HepG2 (cell line): Measurements from ENCODE around the gene FKBP14. TPM values are rescaled to one million over a fixed set of nuclear protein-coding genes. Genes with fewer than 3 reads are reported as not detected.

Experiments used
- AHR ChIP-seq: IDR thresholded peaks from 2 replicates; pipeline ENCODE4 v1.6.1; 2018; ENCODE audit warnings: missing genetic modification reagents, missing compliant biosample characterization
- ARHGAP35 ChIP-seq: sonication (generic); formaldehyde crosslinking; IDR thresholded peaks from 2 replicates; pipeline ENCODE4 v1.9.0; 2022; ENCODE audit warnings: mild to moderate bottlenecking, inconsistent platforms, moderate library complexity, missing genetic modification reagents, borderline replicate concordance
- DRAP1 ChIP-seq: IDR thresholded peaks from 2 replicates; pipeline ENCODE4 v1.6.1; 2016; ENCODE audit warnings: missing genetic modification reagents, missing compliant biosample characterization
- FOSL2 ChIP-seq: sonication (generic); formaldehyde crosslinking; IDR thresholded peaks from 2 replicates; pipeline ENCODE4 v1.4.0; 2020; ENCODE audit warnings: missing genetic modification reagents
- HDAC2 ChIP-seq: sonication (generic); formaldehyde crosslinking; IDR thresholded peaks from 2 replicates; pipeline ENCODE4 v1.4.0; 2020; ENCODE audit warnings: missing genetic modification reagents
- HMG20A ChIP-seq: IDR thresholded peaks from 2 replicates; pipeline ENCODE4 v1.6.1; 2016; ENCODE audit warnings: borderline replicate concordance
- HNRNPH1 ChIP-seq: fragments of 200-400 bp; formaldehyde crosslinking; optimal IDR thresholded peaks from 2 replicates; pipeline ENCODE3; 2017; ENCODE audit warnings: mild to moderate bottlenecking, low read depth, low read length
- JUND ChIP-seq: sonication (generic); formaldehyde crosslinking; IDR thresholded peaks from 2 replicates; pipeline ENCODE4 v1.8.0; 2022; ENCODE audit warnings: mild to moderate bottlenecking, missing genetic modification reagents
- KIAA2018 ChIP-seq: sonication (generic); formaldehyde crosslinking; IDR thresholded peaks from 2 replicates; pipeline ENCODE4 v1.5.0; 2020; ENCODE audit warnings: mild to moderate bottlenecking, missing genetic modification reagents, borderline replicate concordance
- KLF6 ChIP-seq: IDR thresholded peaks from 2 replicates; pipeline ENCODE4 v1.8.0; 2016; ENCODE audit warnings: missing biosample characterization, missing genetic modification reagents
- MED1 ChIP-seq: sonication (generic); formaldehyde crosslinking; IDR thresholded peaks from 2 replicates; pipeline ENCODE4 v1.4.0; 2020; ENCODE audit warnings: missing genetic modification reagents
- MTA3 ChIP-seq: sonication (generic); formaldehyde crosslinking; IDR thresholded peaks from 2 replicates; pipeline ENCODE4 v1.4.0; 2020; ENCODE audit warnings: missing genetic modification reagents
- SMARCC2 ChIP-seq: fragments of 450-650 bp; IDR thresholded peaks from 2 replicates; pipeline ENCODE4 v1.6.1; 2017; ENCODE audit warnings: antibody characterized with exemption, mild to moderate bottlenecking
- TCF7 ChIP-seq: sonication (generic); IDR thresholded peaks from 2 replicates; pipeline ENCODE4 v1.6.1; 2016; ENCODE audit warnings: antibody characterized with exemption, low read depth
- THAP7 ChIP-seq: sonication (generic); formaldehyde crosslinking; IDR thresholded peaks from 2 replicates; pipeline ENCODE4 v1.8.1; 2023; ENCODE audit warnings: mild to moderate bottlenecking, missing genetic modification reagents
- U2AF2 ChIP-seq: fragments of 200-400 bp; formaldehyde crosslinking; IDR thresholded peaks from 2 replicates; pipeline ENCODE4 v1.6.1; 2017; ENCODE audit warnings: low read depth, mild to moderate bottlenecking, low read length
- ZNF207 ChIP-seq: fragments of 450-650 bp; IDR thresholded peaks from 2 replicates; pipeline ENCODE4 v1.6.1; 2016; ENCODE audit warnings: antibody characterized with exemption, borderline replicate concordance
- ZNF230 ChIP-seq: sonication (generic); formaldehyde crosslinking; IDR thresholded peaks from 2 replicates; pipeline ENCODE4 v1.4.0; 2020; ENCODE audit warnings: mild to moderate bottlenecking, missing genetic modification reagents
- ZNF362 ChIP-seq: sonication (generic); formaldehyde crosslinking; IDR thresholded peaks from 2 replicates; pipeline ENCODE4 v1.4.0; 2020; ENCODE audit warnings: missing genetic modification reagents, mild to moderate bottlenecking, borderline replicate concordance
- ZNF773 ChIP-seq: sonication (generic); formaldehyde crosslinking; IDR thresholded peaks from 2 replicates; pipeline ENCODE4 v1.4.0; 2020; ENCODE audit warnings: missing genetic modification reagents, borderline replicate concordance
- polyA plus RNA-seq, 8 experiments: library from polyadenylated mRNA; depleted of rRNA in 3 of 8; stranded (reverse) in 7 of 8; unstranded in 1 of 8; fragments of >200 nt; fragmentation: Illumina TruSeq in 4 of 8; extraction: Trizol in 4 of 8; gene quantifications; 2 replicates each; pipeline versions ENCODE4 v1.2.1 to v1.2.3, GENCODE V29; 2011 to 2016; ENCODE audit warnings: low read depth in 4 of 8, missing spikeins in 1 of 8, mixed read lengths in 1 of 8; ENCODE audit not compliant: insufficient read depth in 1 of 8
- total RNA-seq, 5 experiments: library from RNA; depleted of rRNA; stranded (reverse); fragments of >200 nt; fragmentation: Illumina TruSeq; extraction: Trizol; gene quantifications; 2 replicates each; pipeline ENCODE4 v1.2.3, GENCODE V29; 2016; ENCODE audit warnings: low read depth in 1 of 5

Gene FKBP14
- total and polyA plus RNA-seq, 2 of the 13 experiments (the other 11 are each of a cell fraction or from before 2014, with no cell fraction given), result 20.0 to 32.3 TPM

- TF ChIP-seq KIAA2018 (CRISPR knock-in tag) (no peak), KLF6 (no peak), DRAP1 (CRISPR knock-in tag) (peak; percentile 8; the same call in 1 of the 2 replicates), ARHGAP35 (no peak), MTA3 (CRISPR knock-in tag) (no peak), HMG20A (peak; percentile 75; the same call in 1 of the 2 replicates), HNRNPH1 (no peak), ZNF773 (CRISPR knock-in tag) (no peak), JUND (CRISPR knock-in tag) (peak; percentile 83; the same call in 1 of the 2 replicates), U2AF2 (no peak), AHR (no peak), MED1 (CRISPR knock-in tag) (peak; percentile 21; the same call in 1 of the 2 replicates), TCF7 (peak; percentile 75), THAP7 (CRISPR knock-in tag) (no peak), ZNF362 (CRISPR knock-in tag) (peak; percentile 90), SMARCC2 (no peak), HDAC2 (0 out of 2 replicates have a peak, but pooled peaks have one; percentile 20), ZNF230 (CRISPR knock-in tag) (no peak), ZNF207 (no peak), FOSL2 (CRISPR knock-in tag) (peak; percentile 96)
These were observed 38.6 kb downstream of the FKBP14 start (continued) for GRCh38 chr7:29987811-29988317.
